K562 (cell line): ENCODE data around the gene MALAT1. TPM values are rescaled to one million over a fixed set of nuclear protein-coding genes. Genes with fewer than 3 reads are reported as not detected.

Source experiments
- ARNT ChIP-seq, 2 experiments: fragments of 450-650 bp; IDR thresholded peaks; 2 replicates each; pipeline ENCODE4 v1.6.1; 2016; ENCODE audit warnings: mild to moderate bottlenecking in 1 of 2
- BRF1 ChIP-seq: IDR thresholded peaks from 3 replicates; pipeline ENCODE4 v1.6.1; 2011; ENCODE audit warnings: borderline replicate concordance, mild to moderate bottlenecking; ENCODE audit not compliant: insufficient read length; ENCODE audit errors: extremely low read depth
- CBX5 ChIP-seq: IDR thresholded peaks from 2 replicates; pipeline ENCODE4 v1.6.1; 2014; ENCODE audit warnings: low read depth, borderline replicate concordance
- CLOCK ChIP-seq: fragments of 250-450 bp; sonication (Bioruptor Pico); IDR thresholded peaks from 2 replicates; pipeline ENCODE4 v1.4.0; 2020; ENCODE audit warnings: mild to moderate bottlenecking, moderate library complexity, borderline replicate concordance
- DPF2 ChIP-seq: fragments of 450-650 bp; IDR thresholded peaks from 2 replicates; pipeline ENCODE4 v1.6.1; 2016
- FOXK2 ChIP-seq, 2 experiments: fragments of 450-650 bp; IDR thresholded peaks in 1 of 2; conservative IDR thresholded peaks in 1 of 2; 2 replicates each; pipeline ENCODE4 v1.6.1; 2016; ENCODE audit warnings: low read depth in 2 of 2, mild to moderate bottlenecking in 1 of 2
- GABPB2 ChIP-seq: fragments of 250-450 bp; sonication (Bioruptor Pico); conservative IDR thresholded peaks from 2 replicates; pipeline ENCODE4 v1.5.1; 2021; ENCODE audit warnings: mild to moderate bottlenecking
- HMGN3 ChIP-seq: IDR thresholded peaks from 2 replicates; pipeline ENCODE4 v1.6.1; 2011; ENCODE audit warnings: borderline replicate concordance, low read depth, mild to moderate bottlenecking, mixed read lengths, low read length; ENCODE audit not compliant: insufficient read length; ENCODE audit errors: extremely low read depth
- ILK ChIP-seq: fragments of 450-650 bp; IDR thresholded peaks from 2 replicates; pipeline ENCODE4 v1.6.1; 2016; ENCODE audit warnings: missing genetic modification characterization, low read depth, mild to moderate bottlenecking, missing compliant biosample characterization, moderate library complexity, borderline replicate concordance
- NEUROD1 ChIP-seq: fragments of 150-350 bp; IDR thresholded peaks from 2 replicates; pipeline ENCODE4 v1.6.1; 2014; ENCODE audit warnings: borderline replicate concordance, low read length, low read depth; ENCODE audit not compliant: partially characterized antibody
- SMAD4 ChIP-seq: fragments of 250-450 bp; sonication (Bioruptor Pico); conservative IDR thresholded peaks from 2 replicates; pipeline ENCODE4 v1.8.0; 2021; ENCODE audit warnings: inconsistent platforms, mild to moderate bottlenecking, moderate library complexity
- ZNF347 ChIP-seq: fragments of 450-650 bp; formaldehyde crosslinking; IDR thresholded peaks from 2 replicates; pipeline ENCODE4 v1.4.0; 2020; ENCODE audit warnings: low read depth, mild to moderate bottlenecking, moderate library complexity
- ZNF408 ChIP-seq: fragments of 250-450 bp; sonication (Bioruptor Pico); IDR thresholded peaks from 2 replicates; pipeline ENCODE4 v1.4.0; 2020; ENCODE audit warnings: low read depth, mild to moderate bottlenecking, moderate library complexity
- ZNF57 ChIP-seq: fragments of 450-650 bp; formaldehyde crosslinking; IDR thresholded peaks from 2 replicates; pipeline ENCODE4 v1.4.0; 2020; ENCODE audit warnings: mild to moderate bottlenecking, moderate library complexity
- polyA plus RNA-seq, 8 experiments: library from polyadenylated mRNA; depleted of rRNA in 4 of 8; stranded (reverse) in 5 of 8; unstranded in 3 of 8; fragments of >200 nt; fragmentation: Nextera tagmentation in 2 of 8; fragmentation: Illumina TruSeq in 1 of 8; extraction: Ambion mirVana in 2 of 8; extraction: Trizol in 1 of 8; gene quantifications; 2 replicates each; pipeline versions ENCODE4 v1.2.1 to v1.2.3, GENCODE V29; 2011 to 2014; ENCODE audit warnings: inconsistent platforms in 1 of 8, missing spikeins in 1 of 8
- total RNA-seq, 7 experiments: library from RNA; depleted of rRNA in 6 of 7; stranded (reverse); fragments of >200 nt in 6 of 7; fragmentation: Illumina TruSeq in 2 of 7; extraction: Trizol in 2 of 7; gene quantifications; 2 replicates each; pipeline versions ENCODE4 v1.2.1 to v1.2.3, GENCODE V29; 2011 to 2021; ENCODE audit warnings: low replicate concordance in 1 of 7
- TF ChIP-seq, protein P1 (sequence below), 2 experiments: IDR thresholded peaks; 2 replicates each; pipeline ENCODE4 v1.6.1; 2012; ENCODE audit warnings: improper control_type of control experiment in 2 of 2, low read depth in 2 of 2, low read length in 2 of 2, borderline replicate concordance in 1 of 2
- TF ChIP-seq, protein P2 (sequence below): IDR thresholded peaks from 3 replicates; pipeline ENCODE4 v1.6.1; 2011; ENCODE audit warnings: borderline replicate concordance, mild to moderate bottlenecking, moderate library complexity; ENCODE audit not compliant: insufficient read length; ENCODE audit errors: extremely low read depth

The MALAT1 gene
- total and polyA plus RNA-seq, 9 of the 15 experiments (the other 6 are each of a cell fraction or from before 2014, with no cell fraction given), result 363 to 8,715 (median 2,351) TPM

GRCh38 chr11:65524741-65525545, 26.1 kb downstream of the MALAT1 start, which contains the start of gene SCYL1 (continued):
- TF ChIP-seq, protein P1, sequence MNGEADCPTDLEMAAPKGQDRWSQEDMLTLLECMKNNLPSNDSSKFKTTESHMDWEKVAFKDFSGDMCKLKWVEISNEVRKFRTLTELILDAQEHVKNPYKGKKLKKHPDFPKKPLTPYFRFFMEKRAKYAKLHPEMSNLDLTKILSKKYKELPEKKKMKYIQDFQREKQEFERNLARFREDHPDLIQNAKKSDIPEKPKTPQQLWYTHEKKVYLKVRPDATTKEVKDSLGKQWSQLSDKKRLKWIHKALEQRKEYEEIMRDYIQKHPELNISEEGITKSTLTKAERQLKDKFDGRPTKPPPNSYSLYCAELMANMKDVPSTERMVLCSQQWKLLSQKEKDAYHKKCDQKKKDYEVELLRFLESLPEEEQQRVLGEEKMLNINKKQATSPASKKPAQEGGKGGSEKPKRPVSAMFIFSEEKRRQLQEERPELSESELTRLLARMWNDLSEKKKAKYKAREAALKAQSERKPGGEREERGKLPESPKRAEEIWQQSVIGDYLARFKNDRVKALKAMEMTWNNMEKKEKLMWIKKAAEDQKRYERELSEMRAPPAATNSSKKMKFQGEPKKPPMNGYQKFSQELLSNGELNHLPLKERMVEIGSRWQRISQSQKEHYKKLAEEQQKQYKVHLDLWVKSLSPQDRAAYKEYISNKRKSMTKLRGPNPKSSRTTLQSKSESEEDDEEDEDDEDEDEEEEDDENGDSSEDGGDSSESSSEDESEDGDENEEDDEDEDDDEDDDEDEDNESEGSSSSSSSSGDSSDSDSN (IDR thresholded peaks at IDR 0.05; ENCODE audit: borderline replicate concordance in 1 of 2, low read depth in 2 of 2, low read length in 2 of 2), result peak; percentile 99
- TF ChIP-seq DPF2 (no peak), ZNF408 (CRISPR knock-in tag) (no peak), SMAD4 (CRISPR knock-in tag) (peak; percentile 65), ARNT (IDR thresholded peaks at IDR 0.05) (no peak), CBX5 (no peak), HMGN3 (no peak), ILK (no peak), ZNF57 (no peak), FOXK2 (conservative IDR thresholded peaks at IDR 0.05 in 1 of 2, IDR thresholded peaks at IDR 0.05 in 1 of 2; ENCODE audit: low read depth in 2 of 2) (no peak), ZNF347 (CRISPR knock-in tag) (no peak), BRF1 (no peak), CLOCK (CRISPR knock-in tag) (no peak), NEUROD1 (peak; percentile 44), GABPB2 (CRISPR knock-in tag) (no peak)
- TF ChIP-seq, protein P2, sequence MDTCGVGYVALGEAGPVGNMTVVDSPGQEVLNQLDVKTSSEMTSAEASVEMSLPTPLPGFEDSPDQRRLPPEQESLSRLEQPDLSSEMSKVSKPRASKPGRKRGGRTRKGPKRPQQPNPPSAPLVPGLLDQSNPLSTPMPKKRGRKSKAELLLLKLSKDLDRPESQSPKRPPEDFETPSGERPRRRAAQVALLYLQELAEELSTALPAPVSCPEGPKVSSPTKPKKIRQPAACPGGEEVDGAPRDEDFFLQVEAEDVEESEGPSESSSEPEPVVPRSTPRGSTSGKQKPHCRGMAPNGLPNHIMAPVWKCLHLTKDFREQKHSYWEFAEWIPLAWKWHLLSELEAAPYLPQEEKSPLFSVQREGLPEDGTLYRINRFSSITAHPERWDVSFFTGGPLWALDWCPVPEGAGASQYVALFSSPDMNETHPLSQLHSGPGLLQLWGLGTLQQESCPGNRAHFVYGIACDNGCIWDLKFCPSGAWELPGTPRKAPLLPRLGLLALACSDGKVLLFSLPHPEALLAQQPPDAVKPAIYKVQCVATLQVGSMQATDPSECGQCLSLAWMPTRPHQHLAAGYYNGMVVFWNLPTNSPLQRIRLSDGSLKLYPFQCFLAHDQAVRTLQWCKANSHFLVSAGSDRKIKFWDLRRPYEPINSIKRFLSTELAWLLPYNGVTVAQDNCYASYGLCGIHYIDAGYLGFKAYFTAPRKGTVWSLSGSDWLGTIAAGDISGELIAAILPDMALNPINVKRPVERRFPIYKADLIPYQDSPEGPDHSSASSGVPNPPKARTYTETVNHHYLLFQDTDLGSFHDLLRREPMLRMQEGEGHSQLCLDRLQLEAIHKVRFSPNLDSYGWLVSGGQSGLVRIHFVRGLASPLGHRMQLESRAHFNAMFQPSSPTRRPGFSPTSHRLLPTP, result no peak
